Keratinocyte (primary cell): ENCODE data around the gene SATB2.

ENCODE experiments used
- EZH2 ChIP-seq: IDR thresholded peaks from one replicate; pipeline ENCODE4 v1.6.1; 2012; ENCODE audit warnings: inconsistent platforms, mild to moderate bottlenecking, low read length, moderate library complexity
- TF ChIP-seq, protein P1 (sequence below), 3 experiments: IDR thresholded peaks in 1 of 3; conservative IDR thresholded peaks in 1 of 3; optimal IDR thresholded peaks in 1 of 3; 2 replicates in 2 of 3; 3 replicates in 1 of 3; pipeline versions ENCODE3 to v1.5.1; 2011; ENCODE audit warnings: low read length in 3 of 3, mild to moderate bottlenecking in 3 of 3, moderate library complexity in 2 of 3, control low read depth in 1 of 3, inconsistent platforms in 1 of 3; ENCODE audit not compliant: insufficient read depth in 2 of 3; ENCODE audit errors: extremely low read depth in 1 of 3

DNA sequence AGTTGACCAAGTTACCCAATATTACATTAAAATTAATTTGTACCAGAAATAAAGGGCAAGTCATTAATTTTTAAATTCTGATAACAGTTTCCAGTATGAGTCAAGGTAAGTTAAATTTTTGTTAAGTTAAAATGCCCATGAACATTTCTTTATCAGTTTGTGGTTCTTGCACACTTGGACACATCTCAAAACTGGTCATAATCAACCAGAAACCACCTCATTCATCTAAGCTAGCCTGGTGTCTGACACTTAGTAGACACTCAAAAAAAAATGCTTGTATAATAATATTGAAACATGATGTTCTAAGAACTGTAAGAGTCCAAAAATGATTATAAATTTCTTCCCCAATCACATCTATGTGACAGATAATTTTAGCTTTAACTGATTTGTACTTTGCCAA is 62.4 kb downstream of the SATB2 start:
- TF ChIP-seq, protein P1, sequence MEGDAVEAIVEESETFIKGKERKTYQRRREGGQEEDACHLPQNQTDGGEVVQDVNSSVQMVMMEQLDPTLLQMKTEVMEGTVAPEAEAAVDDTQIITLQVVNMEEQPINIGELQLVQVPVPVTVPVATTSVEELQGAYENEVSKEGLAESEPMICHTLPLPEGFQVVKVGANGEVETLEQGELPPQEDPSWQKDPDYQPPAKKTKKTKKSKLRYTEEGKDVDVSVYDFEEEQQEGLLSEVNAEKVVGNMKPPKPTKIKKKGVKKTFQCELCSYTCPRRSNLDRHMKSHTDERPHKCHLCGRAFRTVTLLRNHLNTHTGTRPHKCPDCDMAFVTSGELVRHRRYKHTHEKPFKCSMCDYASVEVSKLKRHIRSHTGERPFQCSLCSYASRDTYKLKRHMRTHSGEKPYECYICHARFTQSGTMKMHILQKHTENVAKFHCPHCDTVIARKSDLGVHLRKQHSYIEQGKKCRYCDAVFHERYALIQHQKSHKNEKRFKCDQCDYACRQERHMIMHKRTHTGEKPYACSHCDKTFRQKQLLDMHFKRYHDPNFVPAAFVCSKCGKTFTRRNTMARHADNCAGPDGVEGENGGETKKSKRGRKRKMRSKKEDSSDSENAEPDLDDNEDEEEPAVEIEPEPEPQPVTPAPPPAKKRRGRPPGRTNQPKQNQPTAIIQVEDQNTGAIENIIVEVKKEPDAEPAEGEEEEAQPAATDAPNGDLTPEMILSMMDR (optimal IDR thresholded peaks at IDR 0.05 in 1 of 3, IDR thresholded peaks at IDR 0.05 in 1 of 3, conservative IDR thresholded peaks at IDR 0.05 in 1 of 3; ENCODE audit: extremely low read depth in 1 of 3, insufficient read depth in 2 of 3, low read length in 3 of 3), result no peak
- no peak for TF ChIP-seq EZH2
